Retinal pigment epithelial cell (primary cell): ENCODE measurements around the gene NBEAL1.
"Not testable (repeated sequence)": the region's sequence is repeated elsewhere in the genome, so short reads cannot be mapped to it uniquely, and the experiment has no call there.

Experiments used
- DNase-seq: peaks from one replicate; pipeline ENCODE4 v3.0.0-alpha.2; 2010; ENCODE audit warnings: low read depth
- H3K4me3 ChIP-seq: 2 replicates; pipeline ENCODE4 v1.5.1; 2011; ENCODE audit warnings: mild to moderate bottlenecking, low read length, control low read depth, moderate library complexity
- CTCF ChIP-seq: conservative IDR thresholded peaks from 2 replicates; pipeline ENCODE4 v1.5.1; 2011; ENCODE audit warnings: low read depth, low read length, control low read depth, inconsistent platforms

The NBEAL1 gene

DNA sequence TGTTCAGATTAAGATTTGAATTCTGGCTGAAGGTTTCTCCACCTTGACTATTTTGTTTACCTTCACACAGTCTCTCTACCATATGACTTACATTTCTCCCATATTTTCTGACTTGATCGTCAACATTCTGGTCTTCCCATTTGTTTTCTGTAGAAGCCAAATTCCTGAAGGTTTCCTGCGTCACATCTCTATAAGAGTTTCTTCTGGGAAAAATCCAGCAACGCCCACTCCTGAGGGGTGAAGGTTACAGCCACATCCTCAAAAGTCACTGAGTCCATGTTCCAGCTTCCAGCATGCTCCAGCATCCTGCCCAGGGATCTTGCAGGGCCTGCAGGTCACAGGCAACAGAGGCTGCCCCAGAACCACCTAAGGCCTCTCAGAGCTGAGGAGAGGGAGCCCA is 47.5 kb downstream of the NBEAL1 start:
- TF ChIP-seq CTCF, result no peak
- H3K4me3 ChIP-seq, result no peak overlapping the region
- DNase-seq, result no peak

- not testable (repeated sequence) for H3K4me3 ChIP-seq
These were observed 51.9 kb downstream of the NBEAL1 start for GRCh38 chr2:203066519-203067091.

GRCh38 chr2:203070701-203071100 is 56.0 kb downstream of the NBEAL1 start:
- DNase-seq, result no peak
- H3K4me3 ChIP-seq, result no peak overlapping the region
- no peak for TF ChIP-seq CTCF

More at GRCh38 chr2:203066519-203067091, 51.9 kb downstream of the NBEAL1 start:
- DNase-seq, result not testable (repeated sequence)

DNA sequence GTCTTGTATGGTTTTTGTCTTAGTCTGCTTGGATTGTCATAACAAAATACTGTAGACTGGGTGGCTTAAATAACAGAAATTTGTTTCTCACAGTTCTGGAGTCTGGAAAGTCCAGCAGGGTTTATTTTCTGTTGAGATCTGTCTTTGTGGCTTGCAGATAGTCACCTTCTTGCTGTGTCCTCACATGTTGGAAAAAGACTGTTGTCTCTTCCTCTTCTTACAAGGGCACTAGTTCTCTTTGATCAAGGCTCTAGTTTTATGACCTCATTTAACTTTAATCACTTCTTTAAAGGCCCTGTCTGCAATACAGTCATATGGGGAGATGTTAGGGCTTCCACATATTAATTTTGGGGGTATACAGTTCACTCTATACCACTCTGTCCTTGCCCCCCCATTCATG is 56.5 kb downstream of the NBEAL1 start:
- no peak for DNase-seq
- no peak overlapping the region for H3K4me3 ChIP-seq
- no peak for TF ChIP-seq CTCF

DNA sequence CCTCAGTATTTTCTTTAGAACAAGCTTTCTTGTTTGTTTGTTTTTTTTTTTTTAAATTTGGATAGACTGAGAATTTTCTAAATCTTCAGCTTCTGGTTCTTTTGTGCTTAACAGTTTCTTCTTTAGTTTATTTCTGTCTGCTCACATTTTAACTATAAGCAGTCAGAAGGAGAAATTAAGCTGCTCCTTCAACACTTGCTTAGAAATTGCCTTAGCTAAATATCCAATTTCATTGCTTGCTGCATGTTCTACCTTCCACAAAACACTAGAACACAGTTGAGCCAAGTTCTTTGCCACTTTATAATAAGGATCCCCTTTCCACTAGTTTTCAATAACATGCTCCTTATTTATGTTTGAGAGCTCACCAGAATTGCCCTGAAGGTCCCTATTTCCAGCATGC is 57.7 kb downstream of the NBEAL1 start:
- TF ChIP-seq CTCF, result no peak
- H3K4me3 ChIP-seq, result no peak overlapping the region
- no peak for DNase-seq

DNA sequence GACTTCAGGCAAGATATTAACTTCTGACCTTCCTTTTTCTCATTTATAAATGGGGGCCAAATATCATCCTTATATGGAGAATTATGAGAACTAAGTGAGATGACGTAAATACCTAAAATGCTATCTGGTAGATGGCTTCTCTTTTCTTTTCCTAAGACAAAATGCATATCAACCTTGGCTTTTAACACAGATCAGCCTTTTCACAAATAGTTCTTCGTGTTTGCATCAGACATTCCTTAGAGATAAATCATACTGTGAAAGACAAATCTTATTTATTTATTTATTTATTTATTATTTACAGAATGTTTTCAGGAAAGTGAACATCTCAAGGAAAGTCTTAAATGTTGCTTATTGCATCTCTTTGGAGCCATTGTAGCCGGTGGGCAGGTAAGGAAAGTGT is 62.8 kb downstream of the NBEAL1 start:
- TF ChIP-seq CTCF, result no peak
- DNase-seq, result no peak

DNA sequence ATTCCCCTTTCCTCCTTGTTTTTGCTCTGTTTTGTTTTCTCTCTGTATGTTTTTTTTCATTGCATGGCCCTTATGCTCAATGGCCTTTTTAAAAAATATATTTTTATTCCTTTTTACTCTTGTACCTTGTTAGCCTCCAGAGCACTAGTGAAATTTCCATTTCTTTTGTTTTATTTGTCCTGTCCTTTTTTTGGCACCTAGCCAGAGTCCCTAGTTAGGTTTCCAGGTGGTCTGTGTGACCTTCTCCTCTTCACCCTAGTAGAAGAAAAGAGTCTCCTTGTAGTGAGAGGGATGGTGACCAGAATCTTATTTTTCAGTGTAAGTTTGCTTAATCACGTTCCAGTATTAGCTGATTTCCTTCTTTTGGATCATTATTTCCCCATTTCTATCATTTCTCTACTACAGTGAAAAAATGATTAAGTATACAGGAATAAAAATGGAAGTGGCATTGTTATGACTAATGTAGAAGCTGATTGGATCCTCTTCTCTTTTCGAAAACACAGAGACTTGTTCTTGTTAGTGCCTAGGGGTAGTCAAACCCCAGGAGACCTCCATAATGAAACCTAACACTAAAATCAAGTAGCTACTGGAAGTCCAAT is 65.9 kb downstream of the NBEAL1 start:
- no peak overlapping the region for H3K4me3 ChIP-seq
- DNase-seq, result no peak
- TF ChIP-seq CTCF, result no peak

More for the DNA sequence above, 62.8 kb downstream of the NBEAL1 start:
- no peak overlapping the region for H3K4me3 ChIP-seq
